DMS79 (cell line): ENCODE results near the gene FERD3L.
"Not testable (repeated sequence)": the region's sequence is repeated elsewhere in the genome, so short reads cannot be mapped to it uniquely, and the experiment has no call there.

Experiments
- DNase-seq: peaks from one replicate; lab custom pipeline; 2025; lab: John Stamatoyannopoulos, UW

FERD3L gene

GRCh38 chr7:19144661-19145433, at the start of gene FERD3L:
FERD3L (minus strand) TSS chr7:19145421; CDS start chr7:19145362, 59 bp downstream.
- DNase-seq = no peak

GRCh38 chr7:19194417-19194816, 49.2 kb upstream of the FERD3L start:
- not testable (repeated sequence) for DNase-seq

GRCh38 chr7:19181634-19182033, 36.4 kb upstream of the FERD3L start:
- DNase-seq = no peak

GRCh38 chr7:19178595-19178994, 33.4 kb upstream of the FERD3L start:
- DNase-seq = no peak

- DNase-seq = no peak
These were observed 32.0 kb upstream of the FERD3L start for GRCh38 chr7:19177269-19177668.

GRCh38 chr7:19175241-19175640, 30.0 kb upstream of the FERD3L start:
- no peak for DNase-seq

GRCh38 chr7:19161671-19162070, 16.4 kb upstream of the FERD3L start:
- DNase-seq = no peak

GRCh38 chr7:19146699-19147098, 1.5 kb upstream of the FERD3L start:
- DNase-seq = no peak

GRCh38 chr7:19145434-19146115, 354 bp upstream of the FERD3L start:
- peak; percentile 4 for DNase-seq

- no peak for DNase-seq
These were observed 1.2 kb downstream of the FERD3L start for GRCh38 chr7:19143881-19144574.

- DNase-seq = no peak
These were observed 5.4 kb downstream of the FERD3L start for GRCh38 chr7:19139706-19140327.

GRCh38 chr7:19133886-19134285, 11.3 kb downstream of the FERD3L start:
- no peak for DNase-seq

- DNase-seq = no peak
These were observed 11.8 kb downstream of the FERD3L start for GRCh38 chr7:19133390-19133789.

GRCh38 chr7:19128856-19129255, 16.4 kb downstream of the FERD3L start:
- no peak for DNase-seq

GRCh38 chr7:19121977-19122588, 23.1 kb downstream of the FERD3L start:
- DNase-seq = no peak

GRCh38 chr7:19119870-19120486, 25.2 kb downstream of the FERD3L start:
- DNase-seq = no peak

- DNase-seq = no peak
These were observed 25.8 kb downstream of the FERD3L start for GRCh38 chr7:19119372-19119771.

- no peak for DNase-seq
These were observed 26.4 kb downstream of the FERD3L start for GRCh38 chr7:19118636-19119371.

GRCh38 chr7:19117870-19118608, 27.2 kb downstream of the FERD3L start:
- no peak for DNase-seq
